A673 (cell line): Measurements from ENCODE around the gene FAAH. TPM values are rescaled to one million over a fixed set of nuclear protein-coding genes. Genes with fewer than 3 reads are reported as not detected.

Experiments used
- BruUV-seq: library from RNA; stranded (reverse); fragments of 400-500 nt; replicated peaks from 2 replicates; lab custom pipeline; 2021; lab: Mats Ljungman, UMichigan
- CTCF ChIA-PET: fragments of 300-600 bp; sonication (Branson Sonifier 250); formaldehyde crosslinking; loops from one replicate; lab custom pipeline; 2022; ENCODE audit warnings: antibody characterized with exemption; lab: Charles Lee
- POLR2A ChIA-PET: fragments of 300-600 bp; sonication (Branson Sonifier 250); formaldehyde crosslinking; loops from one replicate; lab custom pipeline; 2022; ENCODE audit warnings: antibody characterized with exemption; ENCODE audit not compliant: low non-redundant PET; lab: Charles Lee
- DNase-seq: peaks from one replicate; pipeline ENCODE4 v3.0.0-alpha.2; 2015; ENCODE audit warnings: low spot score
- H3K27ac ChIP-seq: fragments of 200-600 bp; sonication (generic); 2 replicates; pipeline ENCODE4 v1.5.1; 2016; ENCODE audit warnings: mixed run types, low read depth, mild to moderate bottlenecking, mixed read lengths, antibody characterized with exemption, low read length; ENCODE audit not compliant: poor library complexity, severe bottlenecking
- H3K27me3 ChIP-seq: fragments of 200-600 bp; sonication (generic); replicated peaks from 2 replicates; pipeline ENCODE4 v1.6.1; 2017; ENCODE audit warnings: mixed run types, low read depth, mild to moderate bottlenecking, mixed read lengths, antibody characterized with exemption, low read length; ENCODE audit not compliant: insufficient read depth, poor library complexity
- H3K36me3 ChIP-seq: fragments of 200-600 bp; sonication (generic); 2 replicates; pipeline ENCODE4 v1.6.1; 2016; ENCODE audit warnings: mixed run types, mild to moderate bottlenecking, mixed read lengths, antibody characterized with exemption, low read length; ENCODE audit not compliant: insufficient read depth, poor library complexity, severe bottlenecking
- H3K4me1 ChIP-seq: fragments of 200-600 bp; sonication (generic); 2 replicates; pipeline ENCODE4 v1.6.1; 2017; ENCODE audit warnings: mixed run types, mild to moderate bottlenecking, mixed read lengths, antibody characterized with exemption, low read length; ENCODE audit not compliant: insufficient read depth, poor library complexity, severe bottlenecking
- H3K4me3 ChIP-seq: fragments of 200-600 bp; sonication (generic); 2 replicates; pipeline ENCODE4 v1.5.1; 2016; ENCODE audit warnings: low read depth, mixed run types, mild to moderate bottlenecking, mixed read lengths, low read length; ENCODE audit not compliant: poor library complexity, severe bottlenecking
- H3K9me3 ChIP-seq: fragments of 200-600 bp; sonication (generic); 2 replicates; pipeline ENCODE4 v1.6.1; 2016; ENCODE audit warnings: mixed run types, low read depth, mild to moderate bottlenecking, mixed read lengths, antibody characterized with exemption, low read length; ENCODE audit not compliant: poor library complexity, severe bottlenecking
- EZH2 ChIP-seq: fragments of 200-600 bp; sonication (generic); IDR thresholded peaks from 2 replicates; pipeline ENCODE4 v1.6.1; 2017; ENCODE audit warnings: borderline replicate concordance, low read depth, mild to moderate bottlenecking, mixed read lengths, antibody characterized with exemption, low read length; ENCODE audit not compliant: poor library complexity, severe bottlenecking
- intact Hi-C: fragments of 100-400 bp; cut with micrococcal nuclease; formaldehyde crosslinking; loops from one replicate; pipeline ENCODE4 v1.10.0; 2022; ENCODE audit not compliant: unreplicated experiment
- total RNA-seq: library from RNA; stranded (reverse); gene quantifications from 2 replicates; pipeline ENCODE4 v1.2.3, GENCODE V29; 2021
- TF ChIP-seq, protein P1 (sequence below): fragments of 300-800, 200-600 bp; sonication (generic); conservative IDR thresholded peaks from 2 replicates; pipeline ENCODE4 v1.5.1; 2017; ENCODE audit warnings: low read depth, mild to moderate bottlenecking, antibody characterized with exemption, low read length, moderate library complexity, mixed read lengths

The FAAH gene
- total RNA-seq, 1 experiment from 2014 or later, result 3.2 TPM

DNA sequence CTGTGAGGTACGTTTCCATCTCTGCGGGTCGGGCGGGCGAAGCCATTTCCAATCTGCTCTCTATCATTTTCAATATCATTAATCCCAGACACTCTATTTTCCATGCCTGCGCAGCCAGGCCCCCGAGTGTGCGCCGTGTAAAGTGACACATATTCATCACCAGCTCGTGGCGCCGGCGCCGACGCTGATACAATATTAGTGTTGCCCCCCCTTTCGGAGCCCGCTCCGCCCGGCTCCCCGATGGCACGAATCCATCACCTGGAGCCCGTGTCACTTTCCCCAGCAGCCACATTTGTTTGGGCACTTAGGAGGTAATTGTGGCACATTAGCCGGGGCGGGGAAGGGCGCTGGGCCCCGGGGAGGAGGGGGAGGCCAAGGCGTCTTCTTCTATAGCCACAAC lies 61.8 kb downstream of the FAAH start:
- peaks cover 8% of the 10 kb centered on the region for H3K27me3 ChIP-seq
- peaks cover 7% of the 10 kb centered on the region for H3K4me1 ChIP-seq
- H3K36me3 ChIP-seq, result no peaks in the 10 kb centered on the region
- no TSS peak for BruUV-seq
- H3K4me3 ChIP-seq, result no peak overlapping the region
- DNase-seq, result no peak
- intact Hi-C loops, result no loop called here
- ChIA-PET POLR2A (no interaction called here), CTCF (interaction anchor here (0.5 kb wide), 1 partner anchor 638 kb away, joined by 3 read pairs; no protein-coding TSS in a partner anchor)
- H3K9me3 ChIP-seq, result no peaks in the 10 kb centered on the region
- H3K27ac ChIP-seq, result no peak overlapping the region
- TF ChIP-seq, protein P1, sequence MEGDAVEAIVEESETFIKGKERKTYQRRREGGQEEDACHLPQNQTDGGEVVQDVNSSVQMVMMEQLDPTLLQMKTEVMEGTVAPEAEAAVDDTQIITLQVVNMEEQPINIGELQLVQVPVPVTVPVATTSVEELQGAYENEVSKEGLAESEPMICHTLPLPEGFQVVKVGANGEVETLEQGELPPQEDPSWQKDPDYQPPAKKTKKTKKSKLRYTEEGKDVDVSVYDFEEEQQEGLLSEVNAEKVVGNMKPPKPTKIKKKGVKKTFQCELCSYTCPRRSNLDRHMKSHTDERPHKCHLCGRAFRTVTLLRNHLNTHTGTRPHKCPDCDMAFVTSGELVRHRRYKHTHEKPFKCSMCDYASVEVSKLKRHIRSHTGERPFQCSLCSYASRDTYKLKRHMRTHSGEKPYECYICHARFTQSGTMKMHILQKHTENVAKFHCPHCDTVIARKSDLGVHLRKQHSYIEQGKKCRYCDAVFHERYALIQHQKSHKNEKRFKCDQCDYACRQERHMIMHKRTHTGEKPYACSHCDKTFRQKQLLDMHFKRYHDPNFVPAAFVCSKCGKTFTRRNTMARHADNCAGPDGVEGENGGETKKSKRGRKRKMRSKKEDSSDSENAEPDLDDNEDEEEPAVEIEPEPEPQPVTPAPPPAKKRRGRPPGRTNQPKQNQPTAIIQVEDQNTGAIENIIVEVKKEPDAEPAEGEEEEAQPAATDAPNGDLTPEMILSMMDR, result no peak
- no peak for TF ChIP-seq EZH2

DNA sequence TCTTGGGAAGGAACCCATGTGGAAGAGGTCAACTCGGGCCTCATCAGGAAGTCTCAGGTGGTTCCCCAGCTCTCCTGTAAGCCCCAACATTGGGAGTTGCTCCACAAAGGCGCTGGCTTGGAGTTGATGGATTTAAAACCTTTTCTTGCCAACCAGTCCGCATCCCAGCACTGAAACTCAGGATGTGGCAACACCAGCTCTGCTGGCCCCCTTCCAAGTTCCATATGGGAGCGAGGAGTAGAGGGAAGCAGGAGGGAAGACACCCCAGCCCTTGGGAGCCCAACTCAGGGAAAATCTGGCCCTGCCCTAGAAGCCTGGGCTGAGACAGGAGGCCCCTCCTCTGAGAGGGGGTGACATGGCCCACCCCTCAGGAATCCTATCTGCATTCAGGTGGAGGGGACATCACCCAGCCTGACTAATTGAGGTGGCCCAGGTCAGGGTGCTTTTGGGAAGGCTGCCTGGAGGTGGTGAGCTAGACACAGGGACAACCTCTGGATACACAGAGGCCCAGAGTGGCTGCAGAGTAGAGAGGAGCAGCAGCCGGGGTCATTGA lies 62.4 kb downstream of the FAAH start:
- Histone ChIP-seq H3K4me1 (peaks cover 13% of the 10 kb centered on the region), H3K36me3 (no peaks in the 10 kb centered on the region), H3K27ac (no peak overlapping the region), H3K9me3 (no peaks in the 10 kb centered on the region), H3K4me3 (no peak overlapping the region), H3K27me3 (peaks cover 3% of the 10 kb centered on the region)
- DNase-seq, result no peak
- ChIA-PET CTCF (no interaction called here), POLR2A (no interaction called here)
- intact Hi-C loops, result no loop called here
- TF ChIP-seq EZH2, result no peak
- TF ChIP-seq, protein P1, result no peak
- no TSS peak for BruUV-seq

DNA sequence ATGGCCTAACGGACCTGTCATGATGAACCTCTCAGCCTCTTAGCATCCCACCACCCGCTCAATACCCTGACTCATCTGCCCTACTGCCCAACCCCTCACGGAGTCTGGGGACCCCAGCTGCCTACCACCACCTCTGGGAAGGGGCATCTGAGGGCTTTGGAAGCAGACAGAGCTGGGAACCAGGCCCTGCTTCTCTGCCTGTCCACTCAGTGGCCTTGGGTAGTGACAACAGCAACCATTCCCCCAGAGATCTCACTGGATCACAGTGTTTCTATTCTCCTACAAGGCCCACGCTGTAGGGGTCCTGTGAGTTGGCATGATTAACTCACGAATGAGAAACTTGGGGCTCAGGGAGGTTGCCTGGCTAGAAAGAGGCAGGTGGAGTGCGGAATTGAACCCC lies 63.1 kb downstream of the FAAH start:
- Histone ChIP-seq H3K27me3 (peaks cover 3% of the 10 kb centered on the region), H3K9me3 (no peaks in the 10 kb centered on the region), H3K36me3 (no peaks in the 10 kb centered on the region), H3K4me3 (no peak overlapping the region), H3K27ac (no peak overlapping the region), H3K4me1 (peaks cover 20% of the 10 kb centered on the region)
- CTCF ChIA-PET, result no interaction called here
- POLR2A ChIA-PET, result no interaction called here
- BruUV-seq, result no TSS peak
- TF ChIP-seq EZH2, result no peak
- TF ChIP-seq, protein P1, result no peak
- no peak for DNase-seq
- intact Hi-C loops, result no loop called here
